MM.1S (cell line): ENCODE measurements around the gene PCDHGB5.
A peak's percentile ranks its signal among the peaks of the same experiment; 100 is the strongest.
"Not testable (repeated sequence)": the region's sequence is repeated elsewhere in the genome, so short reads cannot be mapped to it uniquely, and the experiment has no call there.

ENCODE experiments used
- DNase-seq: peaks from one replicate; pipeline ENCODE4 v3.0.0-alpha.2; 2015
- H2AFZ ChIP-seq: fragments of 300-600 bp; sonication (generic); 2 replicates; pipeline ENCODE4 v1.6.0; 2016; ENCODE audit warnings: antibody characterized with exemption, low read length
- H3F3A ChIP-seq: fragments of 300-600 bp; sonication (generic); 2 replicates; pipeline ENCODE4 v1.6.1; 2016; ENCODE audit warnings: mild to moderate bottlenecking, antibody characterized with exemption, low read length, moderate library complexity, mixed read lengths; ENCODE audit not compliant: insufficient read depth
- H3K27ac ChIP-seq: fragments of 300-600 bp; sonication (generic); 2 replicates; pipeline ENCODE4 v1.5.1; 2016; ENCODE audit warnings: mild to moderate bottlenecking, low read length
- H3K27me3 ChIP-seq: fragments of 300-600 bp; sonication (generic); replicated peaks from 2 replicates; pipeline ENCODE4 v1.6.0; 2016; ENCODE audit warnings: low read length; ENCODE audit not compliant: insufficient read depth
- H3K36me3 ChIP-seq: fragments of 300-600 bp; sonication (generic); replicated peaks from 2 replicates; pipeline ENCODE4 v1.6.1; 2016; ENCODE audit warnings: mild to moderate bottlenecking, low read length, mixed read lengths; ENCODE audit not compliant: insufficient read depth
- H3K4me1 ChIP-seq: fragments of 300-600 bp; sonication (generic); 2 replicates; pipeline ENCODE4 v1.6.1; 2016; ENCODE audit warnings: low read length, mixed read lengths
- H3K4me2 ChIP-seq: fragments of 300-600 bp; sonication (generic); 2 replicates; pipeline ENCODE4 v1.6.0; 2016; ENCODE audit warnings: low read depth, low read length
- H3K4me3 ChIP-seq: fragments of 300-600 bp; sonication (generic); 2 replicates; pipeline ENCODE4 v1.5.1; 2016; ENCODE audit warnings: low read length, mixed read lengths
- H3K79me2 ChIP-seq: fragments of 300-600 bp; sonication (generic); 2 replicates; pipeline ENCODE4 v1.6.1; 2016; ENCODE audit warnings: mixed run types, low read length, mixed read lengths
- H3K9ac ChIP-seq: fragments of 300-600 bp; sonication (generic); 2 replicates; pipeline ENCODE4 v1.6.1; 2016; ENCODE audit warnings: low read length, mixed read lengths
- H3K9me2 ChIP-seq: fragments of 300-600 bp; sonication (generic); replicated peaks from 2 replicates; pipeline ENCODE4 v1.6.1; 2016; ENCODE audit warnings: mild to moderate bottlenecking, low read length, mixed read lengths; ENCODE audit not compliant: insufficient read depth
- H3K9me3 ChIP-seq: fragments of 300-600 bp; sonication (generic); replicated peaks from 2 replicates; pipeline ENCODE4 v1.6.1; 2016; ENCODE audit warnings: mild to moderate bottlenecking, low read length, mixed read lengths; ENCODE audit not compliant: insufficient read depth
- H4K20me1 ChIP-seq: fragments of 300-600 bp; sonication (generic); 2 replicates; pipeline ENCODE4 v1.6.1; 2016; ENCODE audit warnings: mild to moderate bottlenecking, low read length, moderate library complexity, mixed read lengths; ENCODE audit not compliant: insufficient read depth
- CTCF ChIP-seq: fragments of 300-600 bp; sonication (generic); IDR thresholded peaks from 2 replicates; pipeline ENCODE4 v1.5.1; 2016; ENCODE audit warnings: antibody characterized with exemption, low read length, mixed read lengths
- EZH2 ChIP-seq: fragments of 300-600 bp; sonication (generic); optimal IDR thresholded peaks from 2 replicates; pipeline ENCODE3; 2017; ENCODE audit warnings: low read depth, mild to moderate bottlenecking, antibody characterized with exemption, low read length, mixed read lengths
- EZH2phosphoT487 ChIP-seq: fragments of 300-600 bp; sonication (generic); IDR thresholded peaks from 2 replicates; pipeline ENCODE4 v1.6.1; 2018; ENCODE audit warnings: antibody characterized with exemption, low read length

The PCDHGB5 gene

GRCh38 chr5:141382469-141383294, 15.1 kb upstream of the PCDHGB5 start, which contains the start of gene PCDHGA7:
Gene PCDHGA7, plus strand, starts transcription at chr5:141382742. Its CDS starts 158 bp downstream, at chr5:141382900.
- Histone ChIP-seq H3K4me3 (peak within 1 kb of the TSS; percentile 80), H4K20me1 (no peaks in the 10 kb centered on the region), H3K27ac (no peak within 1 kb of the TSS), H3K79me2 (no peaks in the 10 kb centered on the region), H3K9ac (peak within 1 kb of the TSS; percentile 23; the same call in 1 of the 2 replicates), H3K36me3 (no peaks in the 10 kb centered on the region), H3K4me1 (no peaks in the 10 kb centered on the region), H3K27me3 (peaks cover 8% of the 10 kb centered on the region; the same call in 1 of the 2 replicates), H3K9me3 (no peaks in the 10 kb centered on the region), H3K4me2 (peak within 1 kb of the TSS; percentile 66), H2AFZ (peak within 1 kb of the TSS; percentile 85), H3K9me2 (no peaks in the 10 kb centered on the region), H3F3A (no peaks in the 10 kb centered on the region)
- TF ChIP-seq CTCF: peak; percentile 76
- no peak for TF ChIP-seq EZH2
- TF ChIP-seq EZH2phosphoT487: no peak
- peak; percentile 60 for DNase-seq

- H4K20me1 ChIP-seq: no peaks in the 10 kb centered on the region
- H3K36me3 ChIP-seq: no peaks in the 10 kb centered on the region
- no peak for TF ChIP-seq EZH2phosphoT487
- no peak for TF ChIP-seq EZH2
- TF ChIP-seq CTCF: no peak
- no peaks in the 10 kb centered on the region for H3K4me1 ChIP-seq
- no peaks in the 10 kb centered on the region for H3F3A ChIP-seq
- no peak for DNase-seq
- no peaks in the 10 kb centered on the region for H3K9me3 ChIP-seq
- peak overlapping the region; percentile 66; the same call in 1 of the 2 replicates for H3K4me2 ChIP-seq
- H3K9me2 ChIP-seq: no peaks in the 10 kb centered on the region
- no peak overlapping the region for H3K27ac ChIP-seq
- peak overlapping the region; percentile 80 for H3K4me3 ChIP-seq
- H3K27me3 ChIP-seq: peaks cover 6% of the 10 kb centered on the region; the same call in 1 of the 2 replicates
- H3K9ac ChIP-seq: no peak overlapping the region
- H2AFZ ChIP-seq: no peak overlapping the region; the same call in 1 of the 2 replicates
- H3K79me2 ChIP-seq: no peaks in the 10 kb centered on the region
Observed at GRCh38 chr5:141383345-141383744, 14.4 kb upstream of the PCDHGB5 start.

- TF ChIP-seq EZH2: no peak
- no peak for TF ChIP-seq EZH2phosphoT487
- no peak for TF ChIP-seq CTCF
- DNase-seq: no peak
- Histone ChIP-seq H3K4me2 (no peak overlapping the region), H3K36me3 (no peaks in the 10 kb centered on the region), H3K27me3 (peaks cover 6% of the 10 kb centered on the region; the same call in 1 of the 2 replicates), H3F3A (no peaks in the 10 kb centered on the region), H2AFZ (no peak overlapping the region), H3K9me2 (no peaks in the 10 kb centered on the region), H3K4me3 (no peak overlapping the region), H3K9ac (no peak overlapping the region), H4K20me1 (no peaks in the 10 kb centered on the region), H3K27ac (no peak overlapping the region), H3K9me3 (no peaks in the 10 kb centered on the region), H3K79me2 (no peaks in the 10 kb centered on the region), H3K4me1 (no peaks in the 10 kb centered on the region)
Observed at GRCh38 chr5:141384471-141385267, 13.1 kb upstream of the PCDHGB5 start.

GRCh38 chr5:141387557-141388311, 10.0 kb upstream of the PCDHGB5 start, which contains the start of gene PCDHGB4:
Gene PCDHGB4, plus strand, starts transcription at chr5:141387698. Its CDS starts 187 bp downstream, at chr5:141387885.
- not testable (repeated sequence) for H3K9me3 ChIP-seq
- peak within 1 kb of the TSS; percentile 43; the same call in 1 of the 2 replicates for H3K4me2 ChIP-seq

More at GRCh38 chr5:141387557-141388311, 10.0 kb upstream of the PCDHGB5 start, which contains the start of gene PCDHGB4:
- not testable (repeated sequence) for H3F3A ChIP-seq, H3K9ac ChIP-seq, H3K9me2 ChIP-seq, H3K27ac ChIP-seq, H3K4me1 ChIP-seq, H3K79me2 ChIP-seq, DNase-seq, H2AFZ ChIP-seq, H4K20me1 ChIP-seq, H3K36me3 ChIP-seq, H3K4me3 ChIP-seq
- peaks cover 11% of the 10 kb centered on the region; the same call in 1 of the 2 replicates for H3K27me3 ChIP-seq
